ENCODE measurements around the gene KLF15.

The KLF15 gene

GRCh38 chr3:126375835-126376331 is 18.7 kb upstream of the KLF15 start:
- no peak for TF ChIP-seq CTCF (IDR thresholded peaks at IDR 0.05; ENCODE audit: borderline replicate concordance, insufficient read depth, low read depth, low read length)
- H3K4me3 ChIP-seq (ENCODE audit: low read depth, low read length), result no peak overlapping the region

GRCh38 chr3:126373682-126374601 is 16.7 kb upstream of the KLF15 start:
- no peak for TF ChIP-seq CTCF (IDR thresholded peaks at IDR 0.05; ENCODE audit: borderline replicate concordance, insufficient read depth, low read depth, low read length)
- H3K4me3 ChIP-seq (ENCODE audit: low read depth, low read length), result no peak overlapping the region

- TF ChIP-seq CTCF (IDR thresholded peaks at IDR 0.05; ENCODE audit: borderline replicate concordance, insufficient read depth, low read depth, low read length), result no peak
- H3K4me3 ChIP-seq (ENCODE audit: low read depth, low read length), result no peak overlapping the region
Measured at GRCh38 chr3:126373146-126373613, 16.0 kb upstream of the KLF15 start.

GRCh38 chr3:126372413-126373145 is 15.4 kb upstream of the KLF15 start:
- no peak for TF ChIP-seq CTCF (IDR thresholded peaks at IDR 0.05; ENCODE audit: borderline replicate concordance, insufficient read depth, low read depth, low read length)
- H3K4me3 ChIP-seq (ENCODE audit: low read depth, low read length), result no peak overlapping the region

GRCh38 chr3:126371096-126371705 is 14.0 kb upstream of the KLF15 start:
- no peak for TF ChIP-seq CTCF (IDR thresholded peaks at IDR 0.05; ENCODE audit: borderline replicate concordance, insufficient read depth, low read depth, low read length)
- no peak overlapping the region for H3K4me3 ChIP-seq (ENCODE audit: low read depth, low read length)

- no peak for TF ChIP-seq CTCF (IDR thresholded peaks at IDR 0.05; ENCODE audit: borderline replicate concordance, insufficient read depth, low read depth, low read length)
Measured at GRCh38 chr3:126370606-126371005, 13.4 kb upstream of the KLF15 start.

More at GRCh38 chr3:126370606-126371005, 13.4 kb upstream of the KLF15 start:
- H3K4me3 ChIP-seq (ENCODE audit: low read depth, low read length), result no peak overlapping the region

Data from GM12875 (cell line).